Lung (tissue), 12 donors: ENCODE measurements around the gene ERRFI1. TPM values are rescaled to one million over a fixed set of nuclear protein-coding genes. Genes with fewer than 3 reads are reported as not detected.

Source experiments
- ATAC-seq: fragments of 200-7000 bp; cut with Tn5 transposase; one replicate; pipeline ENCODE4 v1.9.1; 2020; ENCODE audit warnings: moderate number of reproducible peaks; ENCODE audit not compliant: insufficient read depth, low FRiP score
- DNase-seq, 3 donors: peaks; one replicate each; pipeline ENCODE4 v3.0.0-alpha.2; 2013 to 2017
- H3K27ac ChIP-seq, 2 donors: one replicate each; pipeline ENCODE4 v1.5.1; 2013; ENCODE audit warnings: mild to moderate bottlenecking in 2 of 2, moderate library complexity in 2 of 2, control low read depth in 1 of 2, inconsistent platforms in 1 of 2, low read depth in 1 of 2, low read length in 1 of 2
- H3K27me3 ChIP-seq, 3 donors: one replicate each; pipeline ENCODE4 v1.5.1; 2013; ENCODE audit warnings: low read length in 2 of 3; ENCODE audit not compliant: control insufficient read depth in 3 of 3, insufficient read depth in 3 of 3
- H3K36me3 ChIP-seq, 4 donors: one replicate each; pipeline ENCODE4 v1.5.1; 2013; ENCODE audit warnings: low read length in 4 of 4, mild to moderate bottlenecking in 1 of 4, moderate library complexity in 1 of 4; ENCODE audit not compliant: control insufficient read depth in 4 of 4, insufficient read depth in 4 of 4
- H3K4me1 ChIP-seq, 5 donors: one replicate each; pipeline ENCODE4 v1.5.1; 2013; ENCODE audit warnings: low read length in 5 of 5, mild to moderate bottlenecking in 2 of 5, moderate library complexity in 1 of 5; ENCODE audit not compliant: control insufficient read depth in 5 of 5, insufficient read depth in 5 of 5
- H3K4me3 ChIP-seq: one replicate; pipeline ENCODE4 v1.5.1; 2013; ENCODE audit warnings: mild to moderate bottlenecking, control low read depth, moderate library complexity
- H3K9ac ChIP-seq, 2 donors: one replicate each; pipeline ENCODE4 v1.5.1; 2013; ENCODE audit warnings: low read length in 2 of 2, control low read depth in 1 of 2; ENCODE audit not compliant: insufficient read depth in 1 of 2
- H3K9me3 ChIP-seq, 4 donors: one replicate each; pipeline ENCODE4 v1.5.1; 2013; ENCODE audit warnings: low read length in 3 of 4, mild to moderate bottlenecking in 1 of 4, moderate library complexity in 1 of 4; ENCODE audit not compliant: control insufficient read depth in 4 of 4, insufficient read depth in 3 of 4
- WGBS, 2 donors: extraction: QIAGEN DNeasy Blood & Tissue Kit; methylation state at CpG; one replicate each; pipeline ENCODE4 v1.1.7; 2013; 5-methylcytosine and 5-hydroxymethylcytosine counted together
- polyA plus RNA-seq, 2 donors: library from polyadenylated mRNA; stranded (reverse); fragments of 200-250 nt; gene quantifications; one replicate each; pipeline ENCODE4 v1.2.1, GENCODE V29; 2013
- total RNA-seq, 2 donors: library from RNA; depleted of rRNA in 1 of 2; stranded (reverse); fragments of >200 nt in 1 of 2; gene quantifications; one replicate each; pipeline ENCODE4 v1.2.1, GENCODE V29; 2014 to 2021
- TF ChIP-seq, protein P1 (sequence below): IDR thresholded peaks from 2 replicates; pipeline ENCODE4 v1.5.1; 2012; ENCODE audit warnings: mild to moderate bottlenecking; ENCODE audit errors: control extremely low read depth, extremely low read depth
- donor health status: control.
- donor health status: control.
- donor health status: Bipolar disorder and iron deficiency.
- donor health status: healthy.
- donor health status: DM: yes; HTN: yes; CAD: no.

ERRFI1 gene
- total and polyA plus RNA-seq, 4 donors, result 26.5 to 89.2 (median 61.4) TPM

DNA sequence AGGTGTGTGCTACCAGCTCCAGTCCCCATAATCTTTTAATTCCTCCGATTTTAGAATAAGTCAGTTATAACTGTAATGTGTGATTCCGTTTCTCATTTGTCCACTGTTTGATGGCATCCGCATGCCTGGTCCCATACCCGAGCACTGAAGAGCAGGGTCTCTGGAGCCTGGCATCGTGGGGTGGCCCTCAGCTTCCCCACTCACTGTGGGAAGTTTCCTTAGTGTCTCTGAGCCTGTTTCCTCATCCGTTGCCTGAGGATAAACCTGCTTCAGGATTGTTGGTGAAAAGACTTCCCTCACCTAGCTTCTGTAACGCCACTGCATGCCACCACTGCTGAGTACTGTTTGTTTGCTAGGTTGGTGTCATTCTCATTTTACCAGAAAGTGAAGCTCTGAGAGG lies 45.1 kb downstream of the ERRFI1 start:
- H3K4me1 ChIP-seq, result peaks cover 0 to 2% (median 0%) of the 10 kb centered on the region in 5 donors
- TF ChIP-seq, protein P1, sequence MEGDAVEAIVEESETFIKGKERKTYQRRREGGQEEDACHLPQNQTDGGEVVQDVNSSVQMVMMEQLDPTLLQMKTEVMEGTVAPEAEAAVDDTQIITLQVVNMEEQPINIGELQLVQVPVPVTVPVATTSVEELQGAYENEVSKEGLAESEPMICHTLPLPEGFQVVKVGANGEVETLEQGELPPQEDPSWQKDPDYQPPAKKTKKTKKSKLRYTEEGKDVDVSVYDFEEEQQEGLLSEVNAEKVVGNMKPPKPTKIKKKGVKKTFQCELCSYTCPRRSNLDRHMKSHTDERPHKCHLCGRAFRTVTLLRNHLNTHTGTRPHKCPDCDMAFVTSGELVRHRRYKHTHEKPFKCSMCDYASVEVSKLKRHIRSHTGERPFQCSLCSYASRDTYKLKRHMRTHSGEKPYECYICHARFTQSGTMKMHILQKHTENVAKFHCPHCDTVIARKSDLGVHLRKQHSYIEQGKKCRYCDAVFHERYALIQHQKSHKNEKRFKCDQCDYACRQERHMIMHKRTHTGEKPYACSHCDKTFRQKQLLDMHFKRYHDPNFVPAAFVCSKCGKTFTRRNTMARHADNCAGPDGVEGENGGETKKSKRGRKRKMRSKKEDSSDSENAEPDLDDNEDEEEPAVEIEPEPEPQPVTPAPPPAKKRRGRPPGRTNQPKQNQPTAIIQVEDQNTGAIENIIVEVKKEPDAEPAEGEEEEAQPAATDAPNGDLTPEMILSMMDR, result no peak

GRCh38 chr1:7975212-7975865 lies 50.8 kb downstream of the ERRFI1 start:
- peaks cover 18 to 39% (median 20%) of the 10 kb centered on the region in 4 donors for H3K36me3 ChIP-seq
- 70 to 82% methylated on average over 8 of the region's 8 CpGs for WGBS, 2 donors
- peak; percentile 91 for ATAC-seq

More for the DNA sequence above, 45.1 kb downstream of the ERRFI1 start:
- no peaks in the 10 kb centered on the region for H3K9me3 ChIP-seq
- whole genome bisulfite sequencing, 2 donors, result 92 to 95% methylated on average over 7 of the region's 7 CpGs
- no peak overlapping the region for H3K4me3 ChIP-seq
- no peaks in the 10 kb centered on the region for H3K27me3 ChIP-seq
- DNase-seq, result no peak
- peaks cover 29 to 53% (median 31%) of the 10 kb centered on the region in 4 donors for H3K36me3 ChIP-seq
- H3K27ac ChIP-seq, result no peak overlapping the region
- no peak for ATAC-seq
- no peak overlapping the region for H3K9ac ChIP-seq

GRCh38 chr1:7973086-7973485 lies 53.0 kb downstream of the ERRFI1 start:
- 96 to 97% methylated on average over 2 of the region's 2 CpGs for whole genome bisulfite sequencing, 2 donors
- ATAC-seq (no peak), DNase-seq (no peak)
- H3K27me3 ChIP-seq, result no peaks in the 10 kb centered on the region
- no peaks in the 10 kb centered on the region for H3K9me3 ChIP-seq
- TF ChIP-seq, protein P1, result no peak
- no peak overlapping the region for H3K27ac ChIP-seq
- peaks cover 17 to 34% (median 24%) of the 10 kb centered on the region in 4 donors for H3K36me3 ChIP-seq
- no peak overlapping the region for H3K4me3 ChIP-seq
- H3K9ac ChIP-seq, result no peak overlapping the region
- H3K4me1 ChIP-seq, result no peaks in the 10 kb centered on the region

More at GRCh38 chr1:7975212-7975865, 50.8 kb downstream of the ERRFI1 start:
- H3K27me3 ChIP-seq, result no peaks in the 10 kb centered on the region
- TF ChIP-seq, protein P1, result peak; percentile 81
- H3K4me1 ChIP-seq, result no peaks in the 10 kb centered on the region
- H3K4me3 ChIP-seq, result no peak overlapping the region
- H3K9ac ChIP-seq, result no peak overlapping the region
- H3K9me3 ChIP-seq, result no peaks in the 10 kb centered on the region
- DNase-seq, result peak; percentile 47 to 68 (median 66)
- no peak overlapping the region for H3K27ac ChIP-seq

- ATAC-seq, result no peak
- WGBS, 2 donors, result 96% methylated on average over 5 of the region's 5 CpGs
- Histone ChIP-seq H3K36me3 (peaks cover 18 to 32% (median 25%) of the 10 kb centered on the region in 4 donors), H3K9me3 (no peaks in the 10 kb centered on the region), H3K4me1 (no peaks in the 10 kb centered on the region), H3K9ac (no peak overlapping the region), H3K27me3 (no peaks in the 10 kb centered on the region), H3K4me3 (no peak overlapping the region), H3K27ac (no peak overlapping the region)
- TF ChIP-seq, protein P1, result no peak
- no peak for DNase-seq
Measured at GRCh38 chr1:7972285-7972684, 53.8 kb downstream of the ERRFI1 start.
